HCT116 (cell line): ENCODE measurements around the gene RSRC1. TPM values are rescaled to one million over a fixed set of nuclear protein-coding genes. Genes with fewer than 3 reads are reported as not detected.

Experiments
- ATAC-seq: fragments of 200-7000 bp; cut with Tn5 transposase; 2 replicates; pipeline ENCODE4 v1.9.1; 2020; ENCODE audit warnings: mild to moderate bottlenecking, moderate library complexity
- BruUV-seq: library from RNA; stranded (reverse); fragments of 400-500 nt; replicated peaks from 2 replicates; lab custom pipeline; 2021; lab: Mats Ljungman, UMichigan
- CTCF ChIA-PET: fragments of 300-600 bp; sonication (Branson Sonifier 250); formaldehyde crosslinking; loops from one replicate; lab custom pipeline; 2021; ENCODE audit warnings: antibody characterized with exemption; lab: Charles Lee
- POLR2A ChIA-PET: fragments of 300-600, 350-600 bp; sonication (Branson Sonifier 250); formaldehyde crosslinking; loops from one replicate; lab custom pipeline; 2021; ENCODE audit warnings: antibody characterized with exemption; lab: Charles Lee
- RAD21 ChIA-PET, 2 experiments: fragments of 300-600 bp; sonication (Branson Sonifier 250); formaldehyde crosslinking; loops; one replicate each; lab custom pipeline; 2023; ENCODE audit warnings: low total read pairs in 2 of 2; ENCODE audit not compliant: uncharacterized antibody in 2 of 2, unreplicated experiment in 2 of 2, low non-redundant PET in 1 of 2; lab: Charles Lee
- DNase-seq: peaks from one replicate; pipeline ENCODE4 v3.0.0-alpha.2; 2010; ENCODE audit warnings: low read depth, low spot score
- H2AFZ ChIP-seq: fragments of 200-600 bp; shearing (Covaris generic), sonication (generic); 2 replicates; pipeline ENCODE4 v1.6.1; 2017; ENCODE audit warnings: low read depth, mixed run types, mixed read lengths, antibody characterized with exemption, low read length; ENCODE audit not compliant: poor library complexity, severe bottlenecking
- H3K27ac ChIP-seq: 2 replicates; pipeline ENCODE4 v1.5.1; 2012; ENCODE audit warnings: low read depth, low read length
- H3K27me3 ChIP-seq: fragments of 200-600 bp; sonication (generic); 2 replicates; pipeline ENCODE4 v1.6.1; 2016; ENCODE audit warnings: mixed run types, low read length, mixed read lengths; ENCODE audit not compliant: insufficient read depth
- H3K36me3 ChIP-seq, 2 experiments: fragments of 200-500 bp in 1 of 2; fragments of 200-600 bp in 1 of 2; sonication (Bioruptor generic) in 1 of 2; sonication (generic) in 1 of 2; 2 replicates each; pipeline versions ENCODE4 v1.5.1 to v1.6.1; 2014 to 2016; ENCODE audit warnings: low read length in 2 of 2, inconsistent platforms in 1 of 2, mixed read lengths in 1 of 2, mixed run types in 1 of 2; ENCODE audit not compliant: insufficient read depth in 2 of 2, control insufficient read depth in 1 of 2
- H3K4me1 ChIP-seq, 2 experiments: fragments of 200-600 bp in 1 of 2; sonication (generic) in 1 of 2; 2 replicates each; pipeline versions ENCODE4 v1.5.1 to v1.6.1; 2012 to 2017; ENCODE audit warnings: low read length in 2 of 2, inconsistent platforms in 1 of 2, mild to moderate bottlenecking in 1 of 2, mixed read lengths in 1 of 2, mixed run types in 1 of 2, moderate library complexity in 1 of 2; ENCODE audit not compliant: insufficient read depth in 2 of 2, control insufficient read depth in 1 of 2
- H3K4me2 ChIP-seq: fragments of 200-600 bp; sonication (generic); 2 replicates; pipeline ENCODE4 v1.6.1; 2017; ENCODE audit warnings: mixed run types, low read length, mixed read lengths
- H3K4me3 ChIP-seq, 2 experiments: fragments of 200-600 bp in 1 of 2; sonication (generic) in 1 of 2; replicated peaks in 1 of 2; 2 replicates each; pipeline ENCODE4 v1.5.1; 2011 to 2016; ENCODE audit warnings: low read length in 2 of 2, control low read depth in 1 of 2, low read depth in 1 of 2, mild to moderate bottlenecking in 1 of 2, mixed read lengths in 1 of 2, mixed run types in 1 of 2
- H3K79me2 ChIP-seq: fragments of 200-600 bp; sonication (generic); 2 replicates; pipeline ENCODE4 v1.6.1; 2017; ENCODE audit warnings: mild to moderate bottlenecking, mixed run types, low read length, moderate library complexity, mixed read lengths; ENCODE audit not compliant: insufficient read depth
- H3K9ac ChIP-seq: fragments of 200-600 bp; sonication (generic); 2 replicates; pipeline ENCODE4 v1.6.1; 2016; ENCODE audit warnings: low read length, mixed read lengths
- H3K9me2 ChIP-seq: fragments of 200-600 bp; sonication (generic), shearing (Covaris generic); 2 replicates; pipeline ENCODE4 v1.6.1; 2017; ENCODE audit warnings: mixed run types, mild to moderate bottlenecking, moderate library complexity; ENCODE audit not compliant: insufficient read depth
- H3K9me3 ChIP-seq, 2 experiments: fragments of 200-500 bp in 1 of 2; fragments of 200-600 bp in 1 of 2; sonication (Bioruptor generic) in 1 of 2; sonication (generic) in 1 of 2; 2 replicates each; pipeline ENCODE4 v1.6.1; 2014 to 2017; ENCODE audit warnings: low read length in 2 of 2, mixed read lengths in 2 of 2, inconsistent platforms in 1 of 2, low read depth in 1 of 2, mild to moderate bottlenecking in 1 of 2, mixed run types in 1 of 2, moderate library complexity in 1 of 2; ENCODE audit not compliant: control insufficient read depth in 1 of 2, insufficient read depth in 1 of 2
- H4K20me1 ChIP-seq: fragments of 200-600 bp; sonication (generic), shearing (Covaris generic); 2 replicates; pipeline ENCODE4 v1.6.1; 2017; ENCODE audit warnings: mixed run types, mild to moderate bottlenecking, moderate library complexity; ENCODE audit not compliant: insufficient read depth
- CBX3 ChIP-seq: IDR thresholded peaks from 2 replicates; pipeline ENCODE4 v1.6.1; 2012; ENCODE audit warnings: low read depth
- CEBPB ChIP-seq: IDR thresholded peaks from 2 replicates; pipeline ENCODE4 v1.6.1; 2012; ENCODE audit warnings: low read depth
- ELF1 ChIP-seq: IDR thresholded peaks from 2 replicates; pipeline ENCODE4 v1.6.1; 2012; ENCODE audit warnings: low read depth, borderline replicate concordance
- EZH2 ChIP-seq: fragments of 200-600 bp; sonication (generic); IDR thresholded peaks from 2 replicates; pipeline ENCODE4 v1.6.1; 2017; ENCODE audit warnings: antibody characterized with exemption, mixed run types
- FOSL1 ChIP-seq: IDR thresholded peaks from 2 replicates; pipeline ENCODE4 v1.6.1; 2012; ENCODE audit warnings: low read depth
- JUND ChIP-seq: IDR thresholded peaks from 2 replicates; pipeline ENCODE4 v1.6.1; 2012
- POLR2A ChIP-seq: IDR thresholded peaks from 2 replicates; pipeline ENCODE4 v1.7.0; 2011; ENCODE audit warnings: borderline replicate concordance; ENCODE audit not compliant: insufficient read depth, insufficient read length; ENCODE audit errors: extremely low read depth
- RAD21 ChIP-seq: IDR thresholded peaks from 2 replicates; pipeline ENCODE4 v1.6.1; 2012; ENCODE audit warnings: low read depth, mild to moderate bottlenecking
- SIN3A ChIP-seq: IDR thresholded peaks from 2 replicates; pipeline ENCODE4 v1.6.1; 2012; ENCODE audit warnings: low read depth
- SP1 ChIP-seq: IDR thresholded peaks from 2 replicates; pipeline ENCODE4 v1.6.1; 2012; ENCODE audit warnings: low read depth
- SRF ChIP-seq: IDR thresholded peaks from 2 replicates; pipeline ENCODE4 v1.6.1; 2012; ENCODE audit warnings: low read depth
- TCF7L2 ChIP-seq: IDR thresholded peaks from 2 replicates; pipeline ENCODE4 v1.7.0; 2011; ENCODE audit warnings: borderline replicate concordance, inconsistent platforms; ENCODE audit not compliant: insufficient read depth, insufficient read length; ENCODE audit errors: extremely low read depth
- YY1 ChIP-seq: IDR thresholded peaks from 2 replicates; pipeline ENCODE4 v1.6.1; 2011; ENCODE audit warnings: low read length, low read depth, moderate library complexity, mild to moderate bottlenecking; ENCODE audit not compliant: insufficient replicate concordance; ENCODE audit errors: extremely low read depth
- ZFX ChIP-seq: fragments of 450-650 bp; IDR thresholded peaks from 2 replicates; pipeline ENCODE4 v1.6.1; 2017
- intact Hi-C: fragments of 100-400 bp; cut with micrococcal nuclease; formaldehyde crosslinking; loops from 2 replicates; pipeline ENCODE4 v1.10.0; 2022
- total RNA-seq: library from RNA; stranded (reverse); gene quantifications from one replicate; pipeline ENCODE4 v1.2.1, GENCODE V29; 2021; ENCODE audit not compliant: unreplicated experiment
- TF ChIP-seq, protein P1 (sequence below): IDR thresholded peaks from 2 replicates; pipeline ENCODE4 v1.6.1; 2012
- TF ChIP-seq, protein P2 (sequence below): IDR thresholded peaks from 2 replicates; pipeline ENCODE4 v1.6.1; 2011; ENCODE audit warnings: mild to moderate bottlenecking, low read length, moderate library complexity; ENCODE audit not compliant: insufficient replicate concordance; ENCODE audit errors: extremely low read depth
- TF ChIP-seq, protein P3 (sequence below): IDR thresholded peaks from 2 replicates; pipeline ENCODE4 v1.6.1; 2012
- TF ChIP-seq, protein P4 (sequence below), 3 experiments: fragments of 200-600 bp in 1 of 3; sonication (generic) in 1 of 3; IDR thresholded peaks in 2 of 3; conservative IDR thresholded peaks in 1 of 3; 2 replicates each; pipeline ENCODE4 v1.5.1; 2012 to 2017; ENCODE audit warnings: low read depth in 2 of 3, low read length in 2 of 3, antibody characterized with exemption in 1 of 3, borderline replicate concordance in 1 of 3, control low read depth in 1 of 3, mild to moderate bottlenecking in 1 of 3, mixed read lengths in 1 of 3, mixed run types in 1 of 3, moderate library complexity in 1 of 3; ENCODE audit not compliant: insufficient read depth in 1 of 3

The RSRC1 gene
- total RNA-seq, 1 experiment from 2014 or later, result 37.1 TPM

DNA sequence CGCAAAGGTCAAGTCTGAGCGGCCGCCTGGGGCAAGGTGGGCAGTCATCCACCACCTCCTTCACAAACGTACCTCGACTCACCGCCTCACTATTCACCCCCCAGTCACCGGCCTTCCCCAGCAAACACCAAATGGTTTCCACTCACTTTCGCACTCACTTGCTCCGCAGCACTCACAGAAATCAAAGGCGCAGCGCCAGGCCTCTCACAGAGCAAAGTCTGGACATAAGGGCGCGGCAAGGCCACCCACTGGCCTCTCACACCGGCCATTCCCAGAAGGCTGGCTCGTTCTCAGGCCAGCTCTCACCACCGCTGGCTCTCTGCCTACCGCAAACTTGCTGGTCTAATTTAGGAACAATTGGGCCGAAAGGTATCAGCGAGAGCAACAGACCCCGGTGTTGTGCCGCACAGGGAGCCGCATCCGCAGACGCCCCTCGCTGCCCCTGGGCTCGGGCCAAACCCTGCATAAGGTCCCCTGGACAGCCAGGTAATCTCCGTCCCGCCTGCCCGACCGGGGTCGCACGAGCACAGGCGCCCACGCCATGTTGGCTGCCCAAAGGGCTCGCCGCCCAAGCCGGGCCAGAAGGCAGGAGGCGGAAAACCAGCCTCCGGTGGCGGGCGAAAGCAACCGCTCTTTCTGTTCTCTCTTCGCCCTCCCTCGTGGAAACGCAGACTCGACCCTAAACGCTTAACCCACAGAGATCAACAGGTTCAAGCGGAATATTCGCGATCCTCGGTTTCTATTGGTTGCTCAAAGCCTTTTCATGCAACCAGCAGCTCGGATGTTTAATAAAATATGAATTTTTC, 6.6 kb upstream of the RSRC1 start (continued):
- TF ChIP-seq RAD21 (no peak), CEBPB (no peak), SRF (no peak), JUND (no peak), TCF7L2 (no peak), SP1 (no peak)
- TF ChIP-seq, protein P1, sequence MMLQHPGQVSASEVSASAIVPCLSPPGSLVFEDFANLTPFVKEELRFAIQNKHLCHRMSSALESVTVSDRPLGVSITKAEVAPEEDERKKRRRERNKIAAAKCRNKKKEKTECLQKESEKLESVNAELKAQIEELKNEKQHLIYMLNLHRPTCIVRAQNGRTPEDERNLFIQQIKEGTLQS, result no peak

DNA sequence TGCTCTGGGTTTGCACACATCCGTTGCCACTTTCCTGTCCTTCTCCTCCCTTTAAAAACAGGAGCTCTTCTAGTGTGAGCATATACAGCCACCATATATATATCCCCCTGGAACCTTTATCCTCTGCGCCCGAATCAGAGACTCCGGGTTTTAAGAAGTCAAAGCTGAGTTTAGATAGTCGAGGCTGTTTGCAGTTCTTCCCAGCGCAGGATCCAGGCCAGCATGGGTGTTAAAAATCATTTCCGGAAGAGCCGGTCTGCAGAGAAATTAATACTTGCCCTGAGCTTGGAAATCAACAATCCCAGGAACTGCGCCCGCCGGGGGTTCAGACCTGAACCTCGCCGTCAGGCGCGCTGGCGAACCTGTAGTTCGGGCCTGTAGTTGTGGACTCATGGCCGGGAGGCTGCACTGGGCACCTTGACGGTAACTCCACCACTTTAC, 6.0 kb upstream of the RSRC1 start:
- intact Hi-C loops, result loop anchor here (10.0 kb wide), 1 partner anchor 211 kb away; no protein-coding TSS in a partner anchor
- no peak for TF ChIP-seq ZFX
- TF ChIP-seq CBX3, result no peak
- TF ChIP-seq, protein P2, sequence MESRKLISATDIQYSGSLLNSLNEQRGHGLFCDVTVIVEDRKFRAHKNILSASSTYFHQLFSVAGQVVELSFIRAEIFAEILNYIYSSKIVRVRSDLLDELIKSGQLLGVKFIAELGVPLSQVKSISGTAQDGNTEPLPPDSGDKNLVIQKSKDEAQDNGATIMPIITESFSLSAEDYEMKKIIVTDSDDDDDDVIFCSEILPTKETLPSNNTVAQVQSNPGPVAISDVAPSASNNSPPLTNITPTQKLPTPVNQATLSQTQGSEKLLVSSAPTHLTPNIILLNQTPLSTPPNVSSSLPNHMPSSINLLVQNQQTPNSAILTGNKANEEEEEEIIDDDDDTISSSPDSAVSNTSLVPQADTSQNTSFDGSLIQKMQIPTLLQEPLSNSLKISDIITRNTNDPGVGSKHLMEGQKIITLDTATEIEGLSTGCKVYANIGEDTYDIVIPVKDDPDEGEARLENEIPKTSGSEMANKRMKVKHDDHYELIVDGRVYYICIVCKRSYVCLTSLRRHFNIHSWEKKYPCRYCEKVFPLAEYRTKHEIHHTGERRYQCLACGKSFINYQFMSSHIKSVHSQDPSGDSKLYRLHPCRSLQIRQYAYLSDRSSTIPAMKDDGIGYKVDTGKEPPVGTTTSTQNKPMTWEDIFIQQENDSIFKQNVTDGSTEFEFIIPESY, result no peak
- TF ChIP-seq POLR2A, result no peak
- no peak for TF ChIP-seq TCF7L2
- TF ChIP-seq CEBPB, result no peak
- TF ChIP-seq SRF, result no peak
- TF ChIP-seq YY1, result no peak
- no peak for TF ChIP-seq SIN3A
- no peak for TF ChIP-seq RAD21
- TF ChIP-seq JUND, result no peak
- no peak for TF ChIP-seq ELF1
- TF ChIP-seq, protein P3, sequence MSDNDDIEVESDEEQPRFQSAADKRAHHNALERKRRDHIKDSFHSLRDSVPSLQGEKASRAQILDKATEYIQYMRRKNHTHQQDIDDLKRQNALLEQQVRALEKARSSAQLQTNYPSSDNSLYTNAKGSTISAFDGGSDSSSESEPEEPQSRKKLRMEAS, result no peak
- TF ChIP-seq, protein P1, result no peak
- TF ChIP-seq, protein P4, sequence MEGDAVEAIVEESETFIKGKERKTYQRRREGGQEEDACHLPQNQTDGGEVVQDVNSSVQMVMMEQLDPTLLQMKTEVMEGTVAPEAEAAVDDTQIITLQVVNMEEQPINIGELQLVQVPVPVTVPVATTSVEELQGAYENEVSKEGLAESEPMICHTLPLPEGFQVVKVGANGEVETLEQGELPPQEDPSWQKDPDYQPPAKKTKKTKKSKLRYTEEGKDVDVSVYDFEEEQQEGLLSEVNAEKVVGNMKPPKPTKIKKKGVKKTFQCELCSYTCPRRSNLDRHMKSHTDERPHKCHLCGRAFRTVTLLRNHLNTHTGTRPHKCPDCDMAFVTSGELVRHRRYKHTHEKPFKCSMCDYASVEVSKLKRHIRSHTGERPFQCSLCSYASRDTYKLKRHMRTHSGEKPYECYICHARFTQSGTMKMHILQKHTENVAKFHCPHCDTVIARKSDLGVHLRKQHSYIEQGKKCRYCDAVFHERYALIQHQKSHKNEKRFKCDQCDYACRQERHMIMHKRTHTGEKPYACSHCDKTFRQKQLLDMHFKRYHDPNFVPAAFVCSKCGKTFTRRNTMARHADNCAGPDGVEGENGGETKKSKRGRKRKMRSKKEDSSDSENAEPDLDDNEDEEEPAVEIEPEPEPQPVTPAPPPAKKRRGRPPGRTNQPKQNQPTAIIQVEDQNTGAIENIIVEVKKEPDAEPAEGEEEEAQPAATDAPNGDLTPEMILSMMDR (IDR thresholded peaks at IDR 0.05 in 2 of 3, conservative IDR thresholded peaks at IDR 0.05 in 1 of 3; ENCODE audit: borderline replicate concordance in 1 of 3, insufficient read depth in 1 of 3, low read depth in 2 of 3, low read length in 2 of 3), result no peak
- TF ChIP-seq FOSL1, result no peak
- TF ChIP-seq EZH2, result no peak
- H3K9me3 ChIP-seq, result no peaks in the 10 kb centered on the region
- H3K9me2 ChIP-seq, result no peaks in the 10 kb centered on the region
- no peak overlapping the region for H3K27ac ChIP-seq
- no peaks in the 10 kb centered on the region for H4K20me1 ChIP-seq
- ATAC-seq, result no peak
- no peaks in the 10 kb centered on the region for H3K79me2 ChIP-seq
- H3K4me2 ChIP-seq, result no peak overlapping the region
- DNase-seq, result no peak
- CTCF ChIA-PET, result no interaction called here
- POLR2A ChIA-PET, result no interaction called here
- H3K4me1 ChIP-seq, result peaks cover 0 to 9% of the 10 kb centered on the region in 2 experiments; a peak in 2 of 4 replicates
- H3K36me3 ChIP-seq, result no peaks in the 10 kb centered on the region; a peak in 1 of 4 replicates
- no peak overlapping the region for H3K9ac ChIP-seq
- BruUV-seq, result no TSS peak
- H2AFZ ChIP-seq, result no peak overlapping the region
- RAD21 ChIA-PET, result no interaction called here
- H3K27me3 ChIP-seq, result no peaks in the 10 kb centered on the region
- no peak overlapping the region for H3K4me3 ChIP-seq
